GM03348 (cell line): Measurements from ENCODE around the gene UBE2A.

Source experiments
- DNase-seq: peaks from one replicate; pipeline ENCODE4 v3.0.0; 2012; ENCODE audit warnings: low spot score

The UBE2A gene

GRCh38 chrX:119574394-119575266 is at the start of gene UBE2A:
Gene UBE2A (plus strand): TSS chrX:119574563. CDS start chrX:119574712, 149 bp downstream.
- DNase-seq, result peak; percentile 92

- DNase-seq, result no peak
Measured at GRCh38 chrX:119529345-119530276, 44.8 kb upstream of the UBE2A start.

- DNase-seq, result no peak
Measured at GRCh38 chrX:119537487-119537886, 36.9 kb upstream of the UBE2A start.

GRCh38 chrX:119539872-119540271 is 34.5 kb upstream of the UBE2A start:
- DNase-seq, result no peak

GRCh38 chrX:119541188-119541587 is 33.2 kb upstream of the UBE2A start:
- peak; percentile 55 for DNase-seq

GRCh38 chrX:119549327-119550016 is 24.9 kb upstream of the UBE2A start:
- DNase-seq, result no peak

- DNase-seq, result no peak
Measured at GRCh38 chrX:119552508-119552907, 21.9 kb upstream of the UBE2A start.

GRCh38 chrX:119565107-119565663 is 9.2 kb upstream of the UBE2A start, which contains the start of gene STEEP1:
Gene STEEP1 (minus strand): TSS chrX:119565409. CDS start chrX:119565355, 54 bp downstream.
- DNase-seq, result peak; percentile 86

- no peak for DNase-seq
Measured at GRCh38 chrX:119570351-119570835, 4.0 kb upstream of the UBE2A start.

- DNase-seq, result no peak
Measured at GRCh38 chrX:119573222-119573621, 1.1 kb upstream of the UBE2A start.

- peak; percentile 69 for DNase-seq
Measured at GRCh38 chrX:119573840-119574393, 446 bp upstream of the UBE2A start.

GRCh38 chrX:119579414-119579813 is 5.1 kb downstream of the UBE2A start:
- DNase-seq, result no peak

GRCh38 chrX:119583431-119584059 is 9.2 kb downstream of the UBE2A start:
- DNase-seq, result no peak

GRCh38 chrX:119589810-119590209 is 15.4 kb downstream of the UBE2A start:
- DNase-seq, result no peak

GRCh38 chrX:119602701-119603255 is 28.4 kb downstream of the UBE2A start:
- DNase-seq, result no peak

- no peak for DNase-seq
Measured at GRCh38 chrX:119604766-119605463, 30.6 kb downstream of the UBE2A start.

GRCh38 chrX:119605464-119606279 is 31.3 kb downstream of the UBE2A start:
- peak; percentile 32 for DNase-seq

- DNase-seq, result peak; percentile 89
Measured at GRCh38 chrX:119606280-119607017, 32.1 kb downstream of the UBE2A start, which contains the start of gene NKRF. Gene NKRF (minus strand): TSS chrX:119606424.
